GM19025 (cell line): ENCODE measurements around the gene SEC31A.

Source experiments
- ATAC-seq: cut with Tn5 transposase; IDR thresholded peaks from one replicate; pipeline ENCODE4 v1.9.1; 2021; ENCODE audit warnings: mild to moderate bottlenecking, low read depth, moderate library complexity; ENCODE audit not compliant: unreplicated experiment

The SEC31A gene

GRCh38 chr4:82798168-82799005 is 92.6 kb downstream of the SEC31A start, which contains the start of gene SCD5:
SCD5 (minus strand) TSS chr4:82798796; CDS start chr4:82798537, 259 bp downstream.
- ATAC-seq: peak; percentile 88

- ATAC-seq: no peak
Observed at GRCh38 chr4:82797405-82798111, 93.4 kb downstream of the SEC31A start.

GRCh38 chr4:82797040-82797404 is 93.9 kb downstream of the SEC31A start:
- ATAC-seq: no peak

GRCh38 chr4:82792912-82793649 is 97.9 kb downstream of the SEC31A start:
- no peak for ATAC-seq

- ATAC-seq: no peak
Observed at GRCh38 chr4:82791179-82791578, 99.8 kb downstream of the SEC31A start.

- ATAC-seq: no peak
Observed at GRCh38 chr4:82790060-82790660, 100.8 kb downstream of the SEC31A start.

GRCh38 chr4:82789025-82789776 is 101.8 kb downstream of the SEC31A start:
- no peak for ATAC-seq

- ATAC-seq: no peak
Observed at GRCh38 chr4:82787342-82787741, 103.6 kb downstream of the SEC31A start.

- ATAC-seq: no peak
Observed at GRCh38 chr4:82786828-82787227, 104.1 kb downstream of the SEC31A start.

GRCh38 chr4:82785611-82786400 is 105.1 kb downstream of the SEC31A start:
- ATAC-seq: no peak

GRCh38 chr4:82784681-82785610 is 106.0 kb downstream of the SEC31A start:
- no peak for ATAC-seq

GRCh38 chr4:82782626-82783345 is 108.2 kb downstream of the SEC31A start:
- ATAC-seq: no peak

GRCh38 chr4:82780752-82781231 is 110.2 kb downstream of the SEC31A start:
- ATAC-seq: no peak

GRCh38 chr4:82780170-82780751 is 110.7 kb downstream of the SEC31A start:
- ATAC-seq: no peak

GRCh38 chr4:82779032-82779431 is 111.9 kb downstream of the SEC31A start:
- no peak for ATAC-seq

GRCh38 chr4:82777857-82778525 is 113.0 kb downstream of the SEC31A start:
- no peak for ATAC-seq
